ENCODE measurements around the gene NFKBIE.
A peak's percentile ranks its signal among the peaks of the same experiment; 100 is the strongest.

NFKBIE gene

DNA sequence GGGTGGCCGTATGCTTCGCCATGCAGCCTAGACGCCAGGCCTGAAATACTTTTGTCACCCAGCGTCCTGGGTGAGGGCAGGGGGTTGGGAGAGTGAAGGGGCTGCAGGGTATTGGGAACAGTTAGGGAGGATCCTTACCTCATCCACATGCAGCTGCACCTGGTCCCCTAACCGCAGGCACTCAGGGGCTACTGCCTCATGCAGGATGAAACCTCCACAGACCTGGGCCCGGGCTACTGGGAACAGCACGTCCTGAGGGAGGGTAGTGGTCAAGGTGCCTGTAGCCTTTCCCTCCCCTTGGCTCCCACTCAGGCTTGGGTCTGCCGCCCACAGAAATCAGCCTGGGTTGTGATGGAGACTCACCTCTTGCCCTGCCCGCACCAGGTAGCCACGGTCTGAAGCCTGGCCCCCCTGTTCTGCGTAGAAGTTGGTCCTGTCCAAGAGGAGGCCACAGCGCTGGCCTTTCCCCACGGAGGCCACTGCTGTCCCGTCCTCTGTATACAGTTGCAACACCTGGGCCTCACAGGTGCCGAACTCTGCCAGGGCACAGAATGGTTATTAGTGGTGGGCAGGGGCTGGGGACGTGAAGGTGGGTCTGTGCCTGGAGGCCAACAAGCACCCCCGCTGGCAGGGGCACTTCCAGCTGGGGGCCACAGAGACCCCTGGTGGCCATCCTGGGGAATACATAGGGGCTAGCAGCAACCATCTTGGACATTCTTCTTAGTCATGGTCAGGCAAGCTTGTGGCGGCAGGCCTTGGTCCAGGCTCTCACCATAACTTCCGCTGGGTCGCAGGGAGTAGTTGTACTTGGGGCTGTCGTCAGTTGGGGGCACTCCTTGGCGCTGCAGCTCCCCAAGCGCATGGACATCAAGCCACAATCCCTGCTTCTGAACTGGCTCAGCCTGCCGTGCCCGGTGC lies 39.2 kb upstream of the NFKBIE start:
- TF ChIP-seq POLR2A (IDR thresholded peaks at IDR 0.05; ENCODE audit: low read depth, low read length) (peak; percentile 19; the same call in 1 of the 2 replicates), POLR2AphosphoS5 (IDR thresholded peaks at IDR 0.05; ENCODE audit: low read depth, low read length) (no peak), TAF1 (IDR thresholded peaks at IDR 0.05; ENCODE audit: borderline replicate concordance, low read depth, low read length) (no peak)
- FAIRE-seq (peak; percentile 75), DNase-seq (ENCODE audit: insufficient read length) (peak; percentile 62)

DNA sequence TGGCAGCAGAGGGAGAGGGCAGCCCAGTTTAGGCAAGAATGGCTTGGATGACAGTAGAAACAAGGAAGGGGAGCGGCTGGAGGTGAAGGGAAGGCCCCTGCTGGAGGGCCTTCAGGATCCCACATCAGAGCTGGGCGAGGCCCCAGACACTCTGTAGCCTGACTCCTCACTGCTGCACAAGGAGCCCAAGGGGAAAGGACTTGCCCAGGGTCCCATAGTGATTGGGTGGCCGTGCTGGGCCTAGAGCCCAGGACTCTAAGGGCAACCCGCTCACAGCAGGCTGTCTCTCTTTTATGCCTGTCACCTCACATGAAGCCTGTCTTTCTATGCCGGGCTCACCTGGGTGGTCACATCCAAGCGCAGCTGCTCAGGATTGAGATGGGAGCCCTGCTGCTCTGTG lies 38.5 kb upstream of the NFKBIE start:
- DNase-seq (ENCODE audit: insufficient read length) (no peak), FAIRE-seq (no peak)
- TF ChIP-seq POLR2A (IDR thresholded peaks at IDR 0.05; ENCODE audit: low read depth, low read length) (no peak), TAF1 (IDR thresholded peaks at IDR 0.05; ENCODE audit: borderline replicate concordance, low read depth, low read length) (no peak), POLR2AphosphoS5 (IDR thresholded peaks at IDR 0.05; ENCODE audit: low read depth, low read length) (no peak)

- no peak for FAIRE-seq
- DNase-seq (ENCODE audit: insufficient read length): no peak
- TF ChIP-seq POLR2A (IDR thresholded peaks at IDR 0.05; ENCODE audit: low read depth, low read length) (no peak), POLR2AphosphoS5 (IDR thresholded peaks at IDR 0.05; ENCODE audit: low read depth, low read length) (no peak), TAF1 (IDR thresholded peaks at IDR 0.05; ENCODE audit: borderline replicate concordance, low read depth, low read length) (no peak)
Observed at GRCh38 chr6:44302856-44303255, 37.5 kb upstream of the NFKBIE start.

DNA sequence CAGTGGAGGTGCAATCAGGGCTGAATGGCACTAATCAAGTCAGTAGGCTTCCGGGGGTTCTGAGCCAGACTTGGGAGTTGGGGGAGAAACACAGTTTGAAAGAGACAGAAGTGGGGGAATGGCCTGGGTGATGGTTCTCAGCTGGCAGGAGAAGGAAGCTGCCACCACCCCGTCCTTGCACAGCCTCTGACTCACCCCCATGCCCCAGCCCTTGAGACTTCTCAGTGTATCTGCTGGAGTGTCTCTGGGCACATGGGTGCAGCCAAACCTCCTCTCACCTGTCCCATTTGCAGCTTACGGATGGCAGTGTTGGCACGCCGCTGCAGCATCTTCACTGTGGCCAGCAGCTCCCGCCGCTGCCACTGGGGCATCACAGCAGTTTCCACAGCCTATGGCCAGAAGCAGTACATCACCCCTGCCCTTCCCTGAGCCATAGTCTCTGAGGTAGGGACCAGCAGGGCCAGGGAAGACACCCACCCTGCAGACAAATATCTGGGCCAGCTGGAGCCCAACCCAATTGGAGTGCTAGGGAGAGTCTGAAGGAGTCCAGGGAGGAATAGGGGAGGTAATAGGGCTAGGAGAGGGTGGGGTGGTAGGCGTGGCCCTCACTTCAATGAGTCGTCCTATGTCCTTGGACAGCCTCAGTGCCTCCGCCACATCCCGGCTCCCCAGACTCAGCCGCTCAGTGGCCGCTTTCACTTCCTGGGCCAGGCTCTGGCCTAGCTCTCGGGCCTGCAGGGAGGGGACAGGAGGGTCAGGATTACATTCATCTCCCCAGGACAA lies 36.6 kb upstream of the NFKBIE start:
- FAIRE-seq (no peak), DNase-seq (ENCODE audit: insufficient read length) (no peak)
- no peak for TF ChIP-seq POLR2A (IDR thresholded peaks at IDR 0.05; ENCODE audit: low read depth, low read length)
- no peak for TF ChIP-seq POLR2AphosphoS5 (IDR thresholded peaks at IDR 0.05; ENCODE audit: low read depth, low read length)
- no peak for TF ChIP-seq TAF1 (IDR thresholded peaks at IDR 0.05; ENCODE audit: borderline replicate concordance, low read depth, low read length)

- DNase-seq (ENCODE audit: insufficient read length) (no peak), FAIRE-seq (no peak)
- no peak for TF ChIP-seq POLR2AphosphoS5 (IDR thresholded peaks at IDR 0.05; ENCODE audit: low read depth, low read length)
- no peak for TF ChIP-seq POLR2A (IDR thresholded peaks at IDR 0.05; ENCODE audit: low read depth, low read length)
- TF ChIP-seq TAF1 (IDR thresholded peaks at IDR 0.05; ENCODE audit: borderline replicate concordance, low read depth, low read length): no peak
Observed at GRCh38 chr6:44301106-44301505, 35.8 kb upstream of the NFKBIE start.

GRCh38 chr6:44300292-44300823 lies 35.0 kb upstream of the NFKBIE start:
- no peak for FAIRE-seq
- TF ChIP-seq POLR2AphosphoS5 (IDR thresholded peaks at IDR 0.05; ENCODE audit: low read depth, low read length): no peak
- TF ChIP-seq TAF1 (IDR thresholded peaks at IDR 0.05; ENCODE audit: borderline replicate concordance, low read depth, low read length): no peak
- TF ChIP-seq POLR2A (IDR thresholded peaks at IDR 0.05; ENCODE audit: low read depth, low read length): no peak

DNA sequence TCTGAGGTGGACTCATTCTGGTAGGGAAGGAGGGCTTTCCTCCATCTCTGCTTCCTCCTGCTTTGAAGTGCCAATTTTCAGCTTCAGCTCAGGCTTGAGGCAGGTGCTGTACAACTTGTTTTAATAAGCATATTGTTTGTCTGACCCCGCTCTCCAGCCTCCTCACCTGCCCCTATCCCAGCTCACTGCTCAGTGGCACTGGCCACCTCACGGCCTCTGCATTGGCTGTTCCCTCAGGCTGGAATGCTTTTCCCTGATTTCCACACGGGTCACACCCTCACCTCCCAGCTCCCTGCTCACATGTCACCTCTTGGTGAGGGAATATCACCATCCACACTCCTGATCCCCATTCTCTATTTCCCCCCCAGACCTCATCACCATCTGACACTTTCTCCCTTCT lies 33.5 kb upstream of the NFKBIE start:
- FAIRE-seq: no peak
- DNase-seq (ENCODE audit: insufficient read length): no peak
- no peak for TF ChIP-seq TAF1 (IDR thresholded peaks at IDR 0.05; ENCODE audit: borderline replicate concordance, low read depth, low read length)
- TF ChIP-seq POLR2AphosphoS5 (IDR thresholded peaks at IDR 0.05; ENCODE audit: low read depth, low read length): peak; percentile 22; the same call in 1 of the 2 replicates

More at GRCh38 chr6:44300292-44300823, 35.0 kb upstream of the NFKBIE start:
- DNase-seq (ENCODE audit: insufficient read length): no peak

- no peak; the same call in 1 of the 2 replicates for TF ChIP-seq POLR2AphosphoS5 (IDR thresholded peaks at IDR 0.05; ENCODE audit: low read depth, low read length)
- no peak; the same call in 1 of the 2 replicates for TF ChIP-seq POLR2A (IDR thresholded peaks at IDR 0.05; ENCODE audit: low read depth, low read length)
- TF ChIP-seq TAF1 (IDR thresholded peaks at IDR 0.05; ENCODE audit: borderline replicate concordance, low read depth, low read length): no peak
- DNase-seq (ENCODE audit: insufficient read length) (no peak), FAIRE-seq (no peak)
Observed at GRCh38 chr6:44298055-44298803, 32.9 kb upstream of the NFKBIE start.

- FAIRE-seq (no peak), DNase-seq (ENCODE audit: insufficient read length) (no peak)
- no peak for TF ChIP-seq POLR2A (IDR thresholded peaks at IDR 0.05; ENCODE audit: low read depth, low read length)
- no peak for TF ChIP-seq POLR2AphosphoS5 (IDR thresholded peaks at IDR 0.05; ENCODE audit: low read depth, low read length)
- no peak for TF ChIP-seq TAF1 (IDR thresholded peaks at IDR 0.05; ENCODE audit: borderline replicate concordance, low read depth, low read length)
Observed at GRCh38 chr6:44297063-44298038, 32.0 kb upstream of the NFKBIE start.

All from GM12892 (cell line).